T-helper 2 cell treated with Interferon-gamma antibody and Interleukin-4, amounts not matched to agents 5 μg/mL and 100 μg/mL, for 36 hours (primary cell): ENCODE measurements around the gene TRMU.

ENCODE experiments used
- DNase-seq: peaks from one replicate; pipeline ENCODE4 v3.0.0; 2021; ENCODE audit warnings: low spot score
- H3K27ac Mint-ChIP-seq: one replicate; pipeline ENCODE4 v1.8.0; 2021; ENCODE audit warnings: mild to moderate bottlenecking, mixed read lengths
- H3K27me3 Mint-ChIP-seq: one replicate; pipeline ENCODE4 v1.8.0; 2021; ENCODE audit warnings: low read depth, mixed read lengths
- H3K36me3 Mint-ChIP-seq: one replicate; pipeline ENCODE4 v1.8.0; 2021; ENCODE audit warnings: low read depth, mixed read lengths
- H3K4me1 Mint-ChIP-seq: one replicate; pipeline ENCODE4 v1.8.0; 2021; ENCODE audit warnings: low read depth, mixed read lengths
- H3K4me3 Mint-ChIP-seq: one replicate; pipeline ENCODE4 v1.8.0; 2022; ENCODE audit warnings: mild to moderate bottlenecking, moderate library complexity, mixed read lengths
- H3K9me3 Mint-ChIP-seq: one replicate; pipeline ENCODE4 v1.8.0; 2021; ENCODE audit warnings: mixed read lengths

Gene TRMU

DNA sequence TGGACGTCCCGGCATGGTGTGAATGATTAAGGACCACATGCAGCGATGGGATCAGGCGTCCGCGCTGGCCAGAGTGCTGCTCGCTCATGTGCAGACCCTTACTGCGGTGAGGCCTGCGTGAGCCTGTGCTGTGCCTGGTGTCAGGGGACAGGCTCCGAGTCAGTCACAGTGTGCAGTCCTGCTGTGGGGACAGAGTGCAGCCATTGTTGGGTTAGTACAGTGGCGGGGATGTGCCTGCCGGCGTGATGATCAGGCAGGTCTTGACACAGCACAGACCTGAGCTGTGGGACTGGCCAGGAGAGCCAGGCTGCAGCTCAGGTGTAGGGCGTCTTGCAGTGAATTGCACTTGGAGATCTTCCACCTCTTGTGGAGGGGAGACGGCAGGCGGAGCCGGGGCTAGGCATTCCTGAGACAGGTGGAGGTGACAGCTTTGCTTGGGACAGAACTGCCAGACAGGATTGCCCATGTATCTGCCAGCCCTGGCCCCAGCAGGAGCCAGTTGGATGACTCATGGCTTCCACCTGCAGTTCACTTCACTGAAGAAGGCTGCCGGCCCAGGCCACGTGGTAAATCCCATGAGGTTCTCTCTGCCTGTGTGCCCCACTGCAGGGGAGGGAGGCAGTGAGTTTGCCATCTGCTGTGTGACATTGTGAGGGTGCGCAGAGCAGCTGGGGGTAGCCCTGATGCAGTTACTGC, 17.3 kb downstream of the TRMU start:
- H3K4me3 Mint-ChIP-seq, result no peak overlapping the region
- peaks cover 24% of the 10 kb centered on the region for H3K36me3 Mint-ChIP-seq
- H3K27ac Mint-ChIP-seq, result no peak overlapping the region
- no peaks in the 10 kb centered on the region for H3K27me3 Mint-ChIP-seq
- no peak for DNase-seq
- H3K9me3 Mint-ChIP-seq, result no peaks in the 10 kb centered on the region
- H3K4me1 Mint-ChIP-seq, result no peaks in the 10 kb centered on the region

DNA sequence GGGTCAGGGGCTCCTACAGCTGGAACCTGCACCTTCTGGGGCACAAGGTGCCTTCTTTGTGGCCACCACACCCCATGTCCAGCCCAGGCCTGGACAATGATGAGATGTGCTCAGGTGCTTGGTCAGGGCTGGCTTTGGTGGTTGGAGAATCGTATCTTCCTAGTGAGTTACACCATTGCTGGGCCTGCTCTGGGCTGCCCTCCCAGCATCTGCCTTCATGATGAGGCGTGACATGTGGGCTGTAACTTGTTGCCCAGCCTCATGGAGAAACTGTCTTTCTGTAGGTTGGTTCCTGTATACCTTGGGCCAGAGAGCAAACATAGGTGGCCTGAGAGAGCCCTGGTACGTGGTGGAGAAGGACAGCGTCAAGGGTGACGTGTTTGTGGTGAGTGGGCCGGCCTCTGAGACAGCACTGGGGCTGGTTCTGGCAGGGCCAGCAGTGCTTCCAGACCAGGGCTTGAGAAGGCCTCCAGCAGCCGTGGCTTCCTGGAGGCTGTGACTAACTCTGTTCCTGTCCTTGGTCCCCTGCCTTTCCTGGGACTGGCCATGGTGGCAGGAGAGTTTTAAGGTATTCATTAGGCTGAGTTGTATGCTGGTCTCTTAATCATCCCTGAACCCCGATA, 18.1 kb downstream of the TRMU start:
- no peak overlapping the region for H3K27ac Mint-ChIP-seq
- no peaks in the 10 kb centered on the region for H3K4me1 Mint-ChIP-seq
- no peaks in the 10 kb centered on the region for H3K27me3 Mint-ChIP-seq
- no peak overlapping the region for H3K4me3 Mint-ChIP-seq
- H3K36me3 Mint-ChIP-seq, result peaks cover 23% of the 10 kb centered on the region
- H3K9me3 Mint-ChIP-seq, result no peaks in the 10 kb centered on the region
- no peak for DNase-seq

DNA sequence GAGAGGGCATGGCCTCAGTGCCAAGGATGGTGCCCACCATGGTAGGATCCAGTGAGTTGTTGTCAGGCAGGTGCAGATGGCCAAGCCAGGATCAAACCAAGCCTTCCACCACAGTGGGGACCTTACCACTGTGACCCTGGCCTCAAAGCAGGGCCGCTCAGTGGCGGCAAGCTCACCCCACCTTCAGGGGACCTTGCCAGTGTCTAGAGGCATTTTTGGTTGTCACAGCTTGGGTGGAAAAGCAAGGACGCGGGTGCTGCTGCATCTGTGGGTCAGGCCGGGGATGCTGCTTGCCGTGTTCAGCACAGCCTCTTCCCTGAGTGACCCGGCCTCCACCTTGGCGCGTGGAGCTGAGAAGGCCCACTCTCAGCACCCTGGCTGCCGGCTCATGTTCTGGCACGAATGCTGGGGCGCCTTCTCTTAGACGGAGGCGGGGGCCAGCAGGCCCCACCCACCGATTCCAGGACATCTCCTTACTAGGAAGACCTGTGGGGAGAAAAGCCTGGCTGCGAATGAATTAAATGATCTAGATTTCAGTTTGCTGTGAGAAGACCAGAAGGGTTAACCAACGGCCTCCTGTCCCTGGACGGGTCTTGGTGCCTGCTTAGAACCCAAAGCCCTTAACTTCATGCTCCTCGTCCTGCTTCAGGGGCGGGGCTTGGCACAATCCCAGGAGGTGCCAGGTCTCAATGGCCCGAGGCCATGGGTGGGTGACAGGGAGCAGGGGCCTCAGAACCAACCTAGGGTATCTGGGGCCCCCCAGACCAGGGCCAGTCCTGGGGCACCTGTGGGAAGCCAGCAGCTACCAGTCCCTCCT, 18.9 kb downstream of the TRMU start:
- no peaks in the 10 kb centered on the region for H3K4me1 Mint-ChIP-seq
- no peak for DNase-seq
- peaks cover 19% of the 10 kb centered on the region for H3K36me3 Mint-ChIP-seq
- H3K4me3 Mint-ChIP-seq, result no peak overlapping the region
- H3K27me3 Mint-ChIP-seq, result no peaks in the 10 kb centered on the region
- H3K27ac Mint-ChIP-seq, result no peak overlapping the region
- no peaks in the 10 kb centered on the region for H3K9me3 Mint-ChIP-seq

DNA sequence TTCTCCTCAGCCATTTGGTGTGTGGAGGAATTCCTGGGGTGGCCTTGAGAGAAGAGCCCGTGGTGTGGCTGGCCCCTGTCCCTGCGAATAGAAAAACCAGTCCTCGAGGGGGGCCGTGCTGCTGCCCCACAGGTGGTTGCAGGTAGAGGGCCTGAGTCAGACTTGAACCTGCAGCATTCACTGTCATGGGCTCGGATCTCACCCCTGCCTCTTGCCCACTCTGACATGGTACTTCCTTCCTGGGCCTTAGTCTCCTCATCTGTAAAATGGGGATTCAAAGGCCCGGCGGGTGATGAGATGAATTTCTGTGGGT, 19.4 kb downstream of the TRMU start:
- no peak for DNase-seq
- H3K4me3 Mint-ChIP-seq, result no peak overlapping the region
- peaks cover 13% of the 10 kb centered on the region for H3K36me3 Mint-ChIP-seq
- H3K27me3 Mint-ChIP-seq, result no peaks in the 10 kb centered on the region
- H3K9me3 Mint-ChIP-seq, result no peaks in the 10 kb centered on the region
- no peaks in the 10 kb centered on the region for H3K4me1 Mint-ChIP-seq
- H3K27ac Mint-ChIP-seq, result no peak overlapping the region

DNA sequence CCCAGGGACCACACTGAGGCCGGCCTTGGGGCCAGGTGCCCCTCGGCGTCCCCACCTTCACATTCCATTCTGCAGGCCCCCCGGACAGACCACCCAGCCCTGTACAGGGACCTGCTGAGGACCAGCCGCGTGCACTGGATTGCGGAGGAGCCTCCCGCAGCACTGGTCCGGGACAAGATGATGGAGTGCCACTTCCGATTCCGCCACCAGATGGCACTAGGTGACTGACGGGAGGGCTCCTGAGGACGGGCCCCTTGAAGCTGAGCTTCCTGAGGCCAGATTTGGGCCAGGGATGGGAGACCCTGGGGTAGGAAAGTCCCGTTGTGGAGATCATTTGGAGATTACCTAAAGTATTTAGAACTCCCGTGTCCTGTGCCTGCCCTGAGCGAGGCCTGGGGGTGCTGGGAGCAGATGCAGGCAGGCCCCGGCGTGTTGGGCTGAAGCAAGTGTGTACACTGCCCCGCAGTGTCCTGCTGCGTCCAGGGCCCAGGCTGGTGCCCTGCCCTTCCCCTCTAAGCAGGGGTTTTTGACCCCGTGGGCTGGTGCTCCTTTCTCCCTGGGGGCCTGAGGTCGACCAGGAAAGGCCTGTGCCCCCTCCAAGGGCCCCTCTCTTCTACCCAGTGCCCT, 20.0 kb downstream of the TRMU start:
- DNase-seq, result peak; percentile 19
- H3K4me3 Mint-ChIP-seq, result no peak overlapping the region
- H3K4me1 Mint-ChIP-seq, result no peaks in the 10 kb centered on the region
- no peaks in the 10 kb centered on the region for H3K9me3 Mint-ChIP-seq
- no peaks in the 10 kb centered on the region for H3K27me3 Mint-ChIP-seq
- peaks cover 11% of the 10 kb centered on the region for H3K36me3 Mint-ChIP-seq
- H3K27ac Mint-ChIP-seq, result no peak overlapping the region

DNA sequence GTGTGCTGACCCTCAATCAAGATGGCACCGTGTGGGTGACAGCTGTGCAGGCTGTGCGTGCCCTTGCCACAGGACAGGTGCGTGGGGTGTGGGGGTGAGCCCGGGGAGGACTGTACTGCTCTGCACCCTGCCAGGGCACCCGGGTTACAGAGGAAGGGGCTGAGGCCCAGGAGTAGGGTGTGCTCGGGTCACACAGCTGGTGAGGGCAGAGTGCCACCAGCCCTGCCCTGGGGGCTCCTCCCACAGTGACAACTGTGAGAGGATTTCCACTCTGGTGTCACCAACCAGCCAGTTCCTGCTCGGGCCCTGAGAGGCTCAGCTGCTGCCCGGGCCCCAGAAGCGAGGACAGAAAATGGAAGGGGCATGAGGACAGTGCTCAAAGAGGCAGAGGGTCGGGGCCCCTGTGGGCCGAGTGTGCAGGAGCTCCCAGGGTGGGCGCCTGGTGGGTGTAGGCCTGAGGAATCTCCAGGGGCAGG, 20.5 kb downstream of the TRMU start:
- no peak overlapping the region for H3K27ac Mint-ChIP-seq
- H3K36me3 Mint-ChIP-seq, result peaks cover 6% of the 10 kb centered on the region
- H3K4me3 Mint-ChIP-seq, result no peak overlapping the region
- no peaks in the 10 kb centered on the region for H3K27me3 Mint-ChIP-seq
- DNase-seq, result no peak
- H3K9me3 Mint-ChIP-seq, result no peaks in the 10 kb centered on the region
- H3K4me1 Mint-ChIP-seq, result no peaks in the 10 kb centered on the region

DNA sequence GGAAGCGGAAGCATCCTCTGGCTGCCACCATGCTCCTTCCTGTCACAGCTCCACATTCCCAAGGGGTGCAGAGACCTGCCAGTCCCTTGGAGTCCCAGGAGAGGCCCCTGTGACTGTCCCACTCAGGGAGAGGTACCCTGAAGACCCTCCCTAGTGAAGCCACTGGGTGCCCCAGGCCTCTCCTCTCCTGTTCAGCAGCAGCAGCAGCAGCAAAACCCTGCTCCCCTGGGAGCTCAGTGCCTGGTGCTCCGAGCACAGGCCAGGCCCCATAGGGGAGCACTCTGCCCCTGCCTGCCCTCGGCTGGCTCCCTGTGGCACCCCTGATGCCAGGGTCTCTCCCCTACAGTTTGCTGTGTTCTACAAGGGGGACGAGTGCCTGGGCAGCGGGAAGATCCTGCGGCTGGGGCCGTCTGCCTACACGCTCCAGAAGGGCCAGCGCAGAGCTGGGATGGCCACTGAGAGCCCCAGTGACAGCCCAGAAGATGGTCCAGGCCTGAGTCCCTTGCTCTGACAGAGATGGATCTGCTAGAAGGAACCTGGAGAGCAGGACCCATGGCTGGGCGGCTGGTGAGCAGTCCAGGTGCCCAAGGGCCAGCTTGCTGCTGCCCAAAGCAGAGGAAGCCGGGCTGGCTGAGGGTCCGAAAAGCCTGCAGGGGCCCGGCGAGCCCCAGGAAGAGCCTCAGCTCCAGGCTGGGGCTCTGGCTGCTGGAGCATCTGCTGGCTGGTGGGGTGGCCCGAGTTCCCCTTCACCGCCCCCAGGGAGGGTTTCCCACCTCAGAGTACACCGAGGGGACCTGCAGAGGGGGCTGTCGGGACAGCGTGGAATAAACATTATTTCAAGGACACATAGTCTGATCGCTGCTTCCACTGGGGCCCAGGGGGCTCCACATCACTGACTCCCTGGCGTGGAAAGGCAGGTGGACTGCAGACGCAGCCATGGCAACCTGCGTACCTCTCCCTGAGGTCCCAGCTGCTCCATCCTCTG, 21.3 kb downstream of the TRMU start:
- no peaks in the 10 kb centered on the region for H3K9me3 Mint-ChIP-seq
- no peak overlapping the region for H3K27ac Mint-ChIP-seq
- H3K4me1 Mint-ChIP-seq, result no peaks in the 10 kb centered on the region
- DNase-seq, result no peak
- no peaks in the 10 kb centered on the region for H3K27me3 Mint-ChIP-seq
- no peak overlapping the region for H3K4me3 Mint-ChIP-seq
- peaks cover 5% of the 10 kb centered on the region for H3K36me3 Mint-ChIP-seq

DNA sequence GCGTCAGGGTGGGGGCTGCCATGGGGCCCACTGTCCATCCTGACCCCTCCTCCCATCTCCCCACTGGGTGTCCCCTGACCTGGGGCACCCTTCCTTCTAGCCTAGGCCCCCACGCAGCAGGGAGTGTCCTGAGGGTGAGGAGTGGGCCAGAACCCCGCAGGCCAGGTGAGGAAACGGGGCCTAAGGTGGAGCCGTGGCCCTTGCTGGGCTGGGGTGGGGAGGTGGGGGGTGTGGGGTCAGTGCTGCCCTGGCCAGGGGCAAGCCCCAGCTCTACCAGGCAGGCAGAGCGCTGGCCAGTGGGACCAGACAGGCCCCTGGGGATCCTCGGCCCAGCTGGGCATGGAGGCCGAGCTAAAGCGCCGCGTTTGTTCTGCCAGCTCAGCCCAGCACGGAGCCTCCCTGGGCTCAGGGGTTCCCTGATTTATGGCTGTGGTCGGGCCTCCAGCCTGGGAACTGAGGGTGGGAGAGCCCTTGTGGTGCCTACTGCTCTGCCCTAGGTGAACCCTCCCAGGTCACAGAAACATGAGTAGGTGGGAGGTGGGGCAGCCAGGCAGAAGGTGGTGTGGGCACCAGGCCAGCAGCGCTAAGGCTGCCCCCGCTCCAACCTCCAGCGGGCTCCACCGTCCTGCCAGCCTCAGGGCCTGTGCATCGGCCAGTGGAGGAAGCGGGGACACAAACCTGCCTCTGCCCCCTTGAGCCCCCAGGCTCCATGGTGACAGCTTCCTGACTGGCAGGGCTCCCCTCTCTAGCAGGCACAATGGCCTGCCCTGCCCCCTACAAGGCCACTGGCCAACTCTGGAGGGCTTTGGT, 22.4 kb downstream of the TRMU start:
- no peaks in the 10 kb centered on the region for H3K9me3 Mint-ChIP-seq
- no peak for DNase-seq
- H3K27ac Mint-ChIP-seq, result no peak overlapping the region
- no peaks in the 10 kb centered on the region for H3K27me3 Mint-ChIP-seq
- no peaks in the 10 kb centered on the region for H3K36me3 Mint-ChIP-seq
- no peak overlapping the region for H3K4me3 Mint-ChIP-seq
- H3K4me1 Mint-ChIP-seq, result no peaks in the 10 kb centered on the region

DNA sequence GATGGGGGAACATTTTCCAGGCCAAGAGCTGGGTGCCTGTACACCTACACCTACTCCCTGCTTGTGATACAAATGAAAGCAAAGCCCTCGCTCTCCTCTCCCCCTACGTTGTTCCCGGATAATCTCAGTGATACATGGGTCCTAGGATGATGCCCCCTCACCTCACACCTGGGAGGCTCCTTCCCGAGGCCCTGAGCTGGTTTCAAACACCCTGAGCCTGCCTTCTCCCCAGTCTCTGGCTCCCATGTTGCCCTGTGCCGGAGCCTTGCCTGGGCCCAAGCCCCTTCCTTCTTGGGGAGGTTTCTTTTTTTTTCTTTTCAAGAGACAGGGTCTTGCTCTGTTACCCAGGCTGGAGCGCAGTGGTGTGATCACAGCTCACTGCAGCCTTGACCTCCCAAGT, 23.3 kb downstream of the TRMU start:
- Mint-ChIP-seq H3K27me3 (no peaks in the 10 kb centered on the region), H3K27ac (no peak overlapping the region), H3K4me3 (no peak overlapping the region), H3K4me1 (no peaks in the 10 kb centered on the region), H3K9me3 (no peaks in the 10 kb centered on the region), H3K36me3 (no peaks in the 10 kb centered on the region)
- no peak for DNase-seq

DNA sequence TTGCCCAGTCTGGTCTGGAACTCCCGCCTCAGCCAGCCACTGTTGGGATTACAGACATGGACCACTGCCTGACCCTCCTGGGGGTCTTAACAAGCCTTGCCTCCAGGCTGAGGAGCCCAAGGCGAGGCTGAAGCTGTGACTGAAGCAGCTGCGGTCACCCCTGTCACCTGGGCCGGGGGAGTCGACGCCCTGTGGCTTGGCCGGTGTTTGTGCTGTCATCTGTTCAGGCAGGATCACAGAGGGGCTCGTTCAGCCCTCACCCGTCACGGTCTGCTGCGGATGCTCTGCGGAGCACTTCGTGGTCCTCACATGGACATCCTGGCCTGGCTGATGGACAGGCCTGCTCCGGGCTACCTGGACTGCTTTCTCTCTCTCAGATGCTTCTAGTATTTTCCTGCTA, 23.8 kb downstream of the TRMU start:
- Mint-ChIP-seq H3K27ac (no peak overlapping the region), H3K36me3 (no peaks in the 10 kb centered on the region), H3K4me3 (no peak overlapping the region), H3K9me3 (no peaks in the 10 kb centered on the region), H3K27me3 (no peaks in the 10 kb centered on the region), H3K4me1 (no peaks in the 10 kb centered on the region)
- DNase-seq, result no peak

DNA sequence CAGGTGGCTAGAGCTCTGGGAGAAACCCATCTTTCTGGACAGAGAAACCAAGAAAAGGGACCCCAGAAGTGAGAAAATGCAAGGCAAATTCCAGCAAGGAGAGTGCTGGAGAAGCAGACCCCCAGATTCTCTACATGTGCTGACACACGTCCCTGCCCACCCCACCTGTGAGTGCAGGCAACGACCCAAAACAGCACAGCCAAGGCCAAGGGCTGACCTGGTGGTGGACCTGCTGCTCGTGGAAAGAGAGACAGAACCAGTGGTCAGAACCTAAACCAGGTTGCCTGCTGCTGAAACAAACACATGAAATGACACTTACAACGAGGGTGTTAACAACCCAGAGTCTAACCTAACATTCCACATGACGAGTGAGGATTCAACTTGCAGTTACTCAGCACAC, 24.6 kb downstream of the TRMU start:
- no peak for DNase-seq
- Mint-ChIP-seq H3K9me3 (no peaks in the 10 kb centered on the region), H3K4me1 (no peaks in the 10 kb centered on the region), H3K36me3 (no peaks in the 10 kb centered on the region), H3K4me3 (no peak overlapping the region), H3K27me3 (no peaks in the 10 kb centered on the region), H3K27ac (no peak overlapping the region)

DNA sequence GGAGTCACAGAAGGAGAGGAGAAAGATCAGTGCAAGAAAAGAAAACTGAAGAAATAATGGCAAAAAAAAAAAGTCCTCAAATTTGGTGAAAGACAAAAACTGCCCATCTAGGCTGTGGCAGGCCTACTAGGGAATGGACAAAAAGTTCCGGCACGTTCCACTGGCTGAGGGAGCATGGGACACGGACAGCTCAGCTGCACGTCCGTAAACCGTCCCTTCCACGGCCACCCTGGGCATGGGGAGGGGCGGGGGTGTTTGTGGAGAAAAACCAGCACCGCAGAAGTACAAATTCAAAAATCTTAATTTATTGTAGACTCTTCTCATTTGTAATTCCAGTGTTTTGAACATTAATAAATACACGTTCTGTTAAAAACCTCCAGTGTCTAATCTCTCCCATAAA, 25.4 kb downstream of the TRMU start:
- no peak for DNase-seq
- Mint-ChIP-seq H3K27ac (no peak overlapping the region), H3K9me3 (no peaks in the 10 kb centered on the region), H3K4me1 (no peaks in the 10 kb centered on the region), H3K4me3 (no peak overlapping the region), H3K36me3 (no peaks in the 10 kb centered on the region), H3K27me3 (no peaks in the 10 kb centered on the region)

DNA sequence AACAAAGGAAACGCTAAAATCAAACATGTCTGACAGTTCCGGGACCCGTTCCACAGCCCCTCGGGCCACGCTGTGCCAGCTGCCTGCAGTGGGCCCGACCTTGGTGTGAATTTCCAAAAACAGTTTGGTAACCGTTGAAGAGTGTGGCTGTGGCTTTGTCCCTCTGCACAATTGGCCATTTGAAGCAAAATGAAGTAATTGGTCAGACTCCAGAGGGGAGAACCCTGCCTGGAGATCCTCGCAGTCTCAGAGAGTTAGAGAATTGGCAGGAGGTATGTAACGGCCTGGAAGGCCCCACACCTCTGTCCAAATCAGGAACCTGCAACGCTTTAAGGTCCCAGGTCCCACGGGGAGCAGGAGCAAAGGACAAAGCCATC, 26.3 kb downstream of the TRMU start:
- Mint-ChIP-seq H3K9me3 (no peaks in the 10 kb centered on the region), H3K36me3 (no peaks in the 10 kb centered on the region), H3K4me3 (no peak overlapping the region), H3K4me1 (no peaks in the 10 kb centered on the region), H3K27ac (no peak overlapping the region), H3K27me3 (no peaks in the 10 kb centered on the region)
- DNase-seq, result no peak
